Osteoblast (primary cell): Measurements from ENCODE around the gene NKAIN2. TPM values are rescaled to one million over a fixed set of nuclear protein-coding genes. Genes with fewer than 3 reads are reported as not detected.

ENCODE experiments used
- DNase-seq: peaks from one replicate; pipeline ENCODE4 v3.0.0; 2011; ENCODE audit warnings: low spot score, mixed read lengths; ENCODE audit not compliant: insufficient read length; ENCODE audit errors: missing footprints
- H2AFZ ChIP-seq: 2 replicates; pipeline ENCODE4 v1.6.0; 2011; ENCODE audit warnings: mild to moderate bottlenecking, low read length
- H3K27ac ChIP-seq: 2 replicates; pipeline ENCODE4 v1.5.1; 2011; ENCODE audit warnings: mild to moderate bottlenecking, low read depth, low read length, moderate library complexity
- H3K27me3 ChIP-seq: 2 replicates; pipeline ENCODE4 v1.6.0; 2012; ENCODE audit warnings: mild to moderate bottlenecking, control low read depth, inconsistent platforms, low read length, moderate library complexity; ENCODE audit not compliant: insufficient read depth
- H3K36me3 ChIP-seq: 2 replicates; pipeline ENCODE4 v1.5.1; 2011; ENCODE audit warnings: mild to moderate bottlenecking, low read length, control low read depth, moderate library complexity; ENCODE audit not compliant: insufficient read depth
- H3K4me1 ChIP-seq: 2 replicates; pipeline ENCODE4 v1.5.1; 2011; ENCODE audit warnings: mild to moderate bottlenecking, low read length, control low read depth, moderate library complexity; ENCODE audit not compliant: insufficient read depth
- H3K4me2 ChIP-seq: 2 replicates; pipeline ENCODE4 v1.6.0; 2011; ENCODE audit warnings: mild to moderate bottlenecking, low read length; ENCODE audit not compliant: insufficient read depth
- H3K4me3 ChIP-seq: fragments of 200-600 bp; sonication (generic); 3 replicates; pipeline ENCODE4 v1.5.1; 2012; ENCODE audit warnings: mild to moderate bottlenecking, low read length, inconsistent platforms; ENCODE audit not compliant: insufficient read depth
- H3K79me2 ChIP-seq: 2 replicates; pipeline ENCODE4 v1.6.0; 2012; ENCODE audit warnings: mild to moderate bottlenecking, low read length, control low read depth, inconsistent platforms; ENCODE audit not compliant: insufficient read depth
- H3K9me3 ChIP-seq: 2 replicates; pipeline ENCODE4 v1.5.1; 2011; ENCODE audit warnings: low read depth, low read length, control low read depth
- H4K20me1 ChIP-seq: 2 replicates; pipeline ENCODE4 v1.6.0; 2012; ENCODE audit warnings: mild to moderate bottlenecking, low read length, control low read depth; ENCODE audit not compliant: insufficient read depth
- CTCF ChIP-seq: IDR thresholded peaks from 2 replicates; pipeline ENCODE4 v1.5.1; 2011; ENCODE audit warnings: mild to moderate bottlenecking, low read depth, low read length, moderate library complexity; ENCODE audit errors: extremely low read depth
- total RNA-seq: library from RNA; depleted of rRNA; stranded (reverse); fragments of >200 nt; gene quantifications from 2 replicates; pipeline ENCODE4 v1.2.3, GENCODE V29; 2012

The NKAIN2 gene
- total RNA-seq, 1 donor = under 0.01 TPM

- no peak overlapping the region for H3K4me3 ChIP-seq
- H3K79me2 ChIP-seq = no peaks in the 10 kb centered on the region
- H3K27me3 ChIP-seq = no peaks in the 10 kb centered on the region
- H3K4me1 ChIP-seq = no peaks in the 10 kb centered on the region
- no peak overlapping the region for H2AFZ ChIP-seq
- no peaks in the 10 kb centered on the region for H3K36me3 ChIP-seq
- H3K9me3 ChIP-seq = no peaks in the 10 kb centered on the region
- no peak overlapping the region for H3K4me2 ChIP-seq
- no peak overlapping the region for H3K27ac ChIP-seq
- no peak for TF ChIP-seq CTCF
- no peaks in the 10 kb centered on the region for H4K20me1 ChIP-seq
- no peak for DNase-seq
Measured at GRCh38 chr6:123850555-123850954, 46.9 kb downstream of the NKAIN2 start.

- H4K20me1 ChIP-seq = no peaks in the 10 kb centered on the region
- H3K36me3 ChIP-seq = no peaks in the 10 kb centered on the region
- no peak overlapping the region for H3K4me2 ChIP-seq
- H3K27me3 ChIP-seq = no peaks in the 10 kb centered on the region
- H3K79me2 ChIP-seq = no peaks in the 10 kb centered on the region
- H3K9me3 ChIP-seq = no peaks in the 10 kb centered on the region
- H2AFZ ChIP-seq = no peak overlapping the region
- DNase-seq = no peak
- no peak overlapping the region for H3K4me3 ChIP-seq
- H3K4me1 ChIP-seq = no peaks in the 10 kb centered on the region
- no peak for TF ChIP-seq CTCF
- no peak overlapping the region for H3K27ac ChIP-seq
Measured at GRCh38 chr6:123854201-123854600, 50.5 kb downstream of the NKAIN2 start.

GRCh38 chr6:123855506-123855905 is 51.8 kb downstream of the NKAIN2 start:
- Histone ChIP-seq H3K27me3 (no peaks in the 10 kb centered on the region), H3K4me2 (no peak overlapping the region), H3K4me3 (no peak overlapping the region), H3K9me3 (no peaks in the 10 kb centered on the region), H3K79me2 (no peaks in the 10 kb centered on the region), H3K27ac (no peak overlapping the region), H3K4me1 (no peaks in the 10 kb centered on the region), H2AFZ (no peak overlapping the region), H3K36me3 (no peaks in the 10 kb centered on the region), H4K20me1 (no peaks in the 10 kb centered on the region)
- no peak for TF ChIP-seq CTCF
- DNase-seq = no peak

GRCh38 chr6:123859291-123859690 is 55.6 kb downstream of the NKAIN2 start:
- no peaks in the 10 kb centered on the region for H3K27me3 ChIP-seq
- no peak for DNase-seq
- H3K4me1 ChIP-seq = no peaks in the 10 kb centered on the region
- no peak for TF ChIP-seq CTCF
- H3K4me2 ChIP-seq = no peak overlapping the region
- H2AFZ ChIP-seq = no peak overlapping the region
- H3K79me2 ChIP-seq = no peaks in the 10 kb centered on the region
- no peaks in the 10 kb centered on the region for H3K36me3 ChIP-seq
- H3K4me3 ChIP-seq = no peak overlapping the region
- no peak overlapping the region for H3K27ac ChIP-seq
- no peaks in the 10 kb centered on the region for H4K20me1 ChIP-seq
- H3K9me3 ChIP-seq = no peaks in the 10 kb centered on the region
